Adrenal gland (tissue), 12 donors: Measurements from ENCODE around the gene COMMD1. TPM values are rescaled to one million over a fixed set of nuclear protein-coding genes. Genes with fewer than 3 reads are reported as not detected.
A peak's percentile ranks its signal among the peaks of the same experiment; 100 is the strongest.

Experiments used
- DNase-seq, 7 donors: peaks; one replicate each; pipeline ENCODE4 v3.0.0-alpha.2; 2019 to 2020
- H3K27ac ChIP-seq, 5 donors: fragments of 200-600 bp; sonication (generic) in 4 of 5; 1 replicate in 3 of 5; 2 replicates in 2 of 5; pipeline versions ENCODE4 v1.5.1 to v1.8.0; 2016 to 2020; ENCODE audit warnings: mild to moderate bottlenecking in 1 of 5
- H3K27me3 ChIP-seq: fragments of 200-600 bp; 2 replicates; pipeline ENCODE4 v1.8.0; 2021
- H3K36me3 ChIP-seq, 2 donors: fragments of 200-600 bp; replicated peaks in 1 of 2; 1 replicate in 1 of 2; 2 replicates in 1 of 2; pipeline versions ENCODE4 v1.5.1 to v1.8.0; 2018 to 2022
- H3K4me1 ChIP-seq, 2 donors: fragments of 200-600 bp; replicated peaks in 1 of 2; 1 replicate in 1 of 2; 2 replicates in 1 of 2; pipeline versions ENCODE4 v1.5.1 to v1.8.0; 2018 to 2021
- H3K4me3 ChIP-seq, 4 donors: fragments of 200-600 bp; sonication (generic) in 3 of 4; one replicate each; pipeline ENCODE4 v1.5.1; 2016 to 2018
- H3K9me3 ChIP-seq, 3 donors: fragments of 200-600 bp; sonication (generic) in 1 of 3; replicated peaks in 1 of 3; 1 replicate in 2 of 3; 2 replicates in 1 of 3; pipeline versions ENCODE4 v1.5.1 to v1.8.0; 2016 to 2021
- CTCF ChIP-seq, 6 experiments: fragments of 450-650 bp in 4 of 6; fragments of 200-600 bp in 2 of 6; sonication (generic) in 1 of 6; IDR thresholded peaks; 1 replicate in 5 of 6; 2 replicates in 1 of 6; pipeline versions ENCODE4 v1.5.1 to v1.8.0; 2016 to 2021; ENCODE audit warnings: antibody characterized with exemption in 6 of 6, mild to moderate bottlenecking in 2 of 6, moderate library complexity in 1 of 6
- POLR2A ChIP-seq, 2 donors: fragments of 450-650 bp; IDR thresholded peaks; one replicate each; pipeline ENCODE4 v1.6.1; 2017; ENCODE audit warnings: antibody characterized with exemption in 2 of 2, mild to moderate bottlenecking in 2 of 2, moderate library complexity in 1 of 2
- WGBS, 4 donors: extraction: QIAGEN DNeasy Blood & Tissue Kit in 2 of 4; methylation state at CpG; one replicate each; pipeline versions ENCODE4 v1.1.5 to v1.1.7; 2013 to 2017; 5-methylcytosine and 5-hydroxymethylcytosine counted together
- intact Hi-C, 2 donors: fragments of 100-400 bp; cut with DNase I; formaldehyde crosslinking; loops; one replicate each; pipeline versions ENCODE4 v1.14.1 to v1.15.0; 2022 to 2023
- polyA plus RNA-seq, 3 donors: library from polyadenylated mRNA; stranded (reverse); fragments of 200-250 nt in 2 of 3; fragments of 350-450 nt in 1 of 3; fragmentation: Illumina TruSeq in 1 of 3; extraction: RNeasy Lipid Tissue Mini Kit (QIAGEN cat#74804) in 1 of 3; gene quantifications; one replicate each; pipeline ENCODE4 v1.2.3, GENCODE V29; 2013 to 2014
- total RNA-seq, 9 donors: library from RNA; depleted of rRNA in 4 of 9; stranded (reverse); fragments of >200 nt in 4 of 9; fragments of 120-200 nt in 1 of 9; fragmentation: NEBNext Ultra II Directional in 1 of 9; extraction: Animal tissue kit (Norgen Biotek cat#: 25700) in 1 of 9; gene quantifications; one replicate each; pipeline versions ENCODE4 v1.1.0 to v1.2.4, GENCODE V29; 2013 to 2023
- donor health status: healthy with polysubstance abuse.
- donor health status: Bipolar disorder and iron deficiency.
- donor health status: DM: yes; HTN: yes; CAD: no.
- donor health status: DM: no; HTN: no; CAD: no.
- donor health status: DM: no; HTN: no; CAD: no.
- donor health status: DM: yes; HTN: yes; CAD: no.

The COMMD1 gene
- total and polyA plus RNA-seq, 12 donors = 35.5 to 89.9 (median 55.4) TPM

DNA sequence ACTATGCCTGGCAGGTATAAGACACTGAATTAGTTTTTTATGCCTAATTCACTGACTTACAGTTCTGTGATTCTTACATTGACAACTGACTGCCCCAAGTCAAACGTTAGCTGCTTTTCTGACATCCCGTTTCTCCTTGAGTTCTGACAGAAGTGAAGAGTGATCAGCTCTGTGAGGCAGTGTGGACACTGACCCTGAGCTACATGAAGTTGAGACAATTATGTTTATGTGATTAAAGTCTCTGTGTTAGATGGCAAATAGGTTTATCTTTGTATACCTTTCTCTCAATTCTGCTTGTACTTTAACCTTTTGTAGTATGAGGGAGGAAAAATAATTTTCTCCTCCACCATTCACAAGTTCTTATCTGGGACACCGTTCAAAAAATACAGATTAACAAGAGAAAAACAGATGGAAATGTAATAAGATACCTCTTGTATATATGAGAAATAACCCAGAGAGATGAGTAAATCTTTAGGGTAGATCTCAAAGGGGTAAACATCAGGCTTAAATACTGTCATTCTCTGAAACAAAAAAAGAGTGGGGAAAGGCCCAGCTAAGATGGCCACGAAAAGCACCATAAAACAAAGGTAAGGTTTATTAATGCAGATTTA lies 205.0 kb downstream of the COMMD1 start:
- Histone ChIP-seq H3K9me3 (no peaks in the 10 kb centered on the region), H3K27me3 (no peaks in the 10 kb centered on the region), H3K4me3 (no peak overlapping the region), H3K27ac (no peak overlapping the region), H3K4me1 (peaks cover 3 to 9% of the 10 kb centered on the region in 2 donors), H3K36me3 (no peaks in the 10 kb centered on the region)
- 64 to 84% (median 69%) methylated on average over 4 of the region's 4 CpGs for WGBS, 4 donors
- DNase-seq = no peak
- intact Hi-C loops = no loop called here
- TF ChIP-seq POLR2A (IDR thresholded peaks at IDR 0.05) = no peak
- no peak for TF ChIP-seq CTCF (IDR thresholded peaks at IDR 0.05)

GRCh38 chr2:62112179-62112578 lies 206.7 kb downstream of the COMMD1 start:
- peak in 2 of 7 donors; percentile 3 to 10 for DNase-seq
- Histone ChIP-seq H3K4me1 (peaks cover 3 to 9% of the 10 kb centered on the region in 2 donors), H3K27ac (peak overlapping the region in 2 of 5 donors; percentile 0 to 4), H3K4me3 (no peak overlapping the region), H3K9me3 (no peaks in the 10 kb centered on the region), H3K27me3 (no peaks in the 10 kb centered on the region), H3K36me3 (no peaks in the 10 kb centered on the region)
- intact Hi-C loops = no loop called here
- TF ChIP-seq CTCF (IDR thresholded peaks at IDR 0.05) = no peak
- 38 to 45% (median 41%) methylated on average over 2 of the region's 2 CpGs for WGBS, 4 donors

DNA sequence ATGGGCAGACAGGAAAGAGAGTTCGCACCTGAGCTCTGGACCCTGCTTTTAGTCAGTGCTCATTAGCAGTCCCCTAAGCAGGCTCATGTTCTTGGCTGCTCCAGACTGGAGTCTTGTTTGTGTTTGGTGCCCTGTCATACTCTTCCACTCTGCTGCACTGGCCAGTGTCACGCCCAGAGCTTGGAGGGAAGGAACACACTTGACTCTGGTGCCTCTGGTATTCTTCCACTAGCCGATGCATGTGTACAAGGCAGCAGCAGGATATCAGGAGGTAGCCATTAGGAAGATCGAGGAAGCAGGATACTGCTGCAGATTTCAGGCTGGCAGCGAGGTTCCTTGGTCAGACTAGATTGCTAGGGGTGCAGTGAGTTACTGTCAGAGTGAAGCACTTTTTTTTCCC lies 209.1 kb downstream of the COMMD1 start:
- DNase-seq = peak in 1 of 7 donors; percentile 53
- intact Hi-C loops = no loop called here
- Histone ChIP-seq H3K4me3 (no peak overlapping the region), H3K4me1 (peaks cover 3 to 15% of the 10 kb centered on the region in 2 donors), H3K27ac (no peak overlapping the region), H3K36me3 (no peaks in the 10 kb centered on the region), H3K27me3 (no peaks in the 10 kb centered on the region), H3K9me3 (no peaks in the 10 kb centered on the region)
- WGBS, 4 donors = 79 to 93% (median 91%) methylated on average over 5 of the region's 5 CpGs
- TF ChIP-seq POLR2A (IDR thresholded peaks at IDR 0.05) (no peak), CTCF (IDR thresholded peaks at IDR 0.05) (no peak)

DNA sequence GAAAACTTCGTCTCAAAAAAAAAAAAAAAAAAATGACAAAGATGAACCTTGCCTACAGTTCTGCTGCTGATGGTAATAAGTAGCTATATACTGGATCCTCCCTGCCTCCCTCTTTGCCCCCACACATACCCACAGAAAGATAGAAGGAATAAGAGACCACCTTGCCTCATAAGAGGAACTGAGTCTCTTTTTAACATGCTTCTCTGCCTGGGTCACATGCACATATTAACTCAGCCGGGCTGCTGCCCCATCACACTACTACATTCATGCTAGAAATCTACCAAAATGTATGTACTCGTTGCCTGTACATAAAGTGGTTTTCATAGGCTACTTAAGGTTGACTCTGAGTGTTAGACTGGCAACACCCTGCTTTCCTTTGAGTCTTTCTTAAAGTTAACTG lies 211.5 kb downstream of the COMMD1 start:
- Histone ChIP-seq H3K9me3 (no peaks in the 10 kb centered on the region), H3K27ac (no peak overlapping the region), H3K4me1 (peaks cover 3 to 13% of the 10 kb centered on the region in 2 donors), H3K36me3 (no peaks in the 10 kb centered on the region), H3K27me3 (no peaks in the 10 kb centered on the region), H3K4me3 (no peak overlapping the region)
- no peak for DNase-seq
- intact Hi-C loops = no loop called here
- no peak for TF ChIP-seq POLR2A (IDR thresholded peaks at IDR 0.05)
- TF ChIP-seq CTCF (IDR thresholded peaks at IDR 0.05) = no peak
- 87 to 96% (median 90%) methylated on average over 3 of the region's 3 CpGs for WGBS, 4 donors
